ENCODE measurements around the gene NCF2.
A peak's percentile ranks its signal among the peaks of the same experiment; 100 is the strongest.

The NCF2 gene

GRCh38 chr1:183582021-183582713 is 8.1 kb downstream of the NCF2 start:
- DNase-seq, result no peak

GRCh38 chr1:183580281-183580682 is 10.0 kb downstream of the NCF2 start:
- peak; percentile 71 for DNase-seq

- no peak for DNase-seq
Measured at GRCh38 chr1:183578856-183579255, 11.4 kb downstream of the NCF2 start.

- DNase-seq, result no peak
Measured at GRCh38 chr1:183577897-183578465, 12.3 kb downstream of the NCF2 start.

- DNase-seq, result no peak
Measured at GRCh38 chr1:183576537-183576936, 13.7 kb downstream of the NCF2 start.

- no peak for DNase-seq
Measured at GRCh38 chr1:183575606-183576005, 14.7 kb downstream of the NCF2 start.

- DNase-seq, result no peak
Measured at GRCh38 chr1:183572721-183573120, 17.5 kb downstream of the NCF2 start.

GRCh38 chr1:183571678-183572268 is 18.5 kb downstream of the NCF2 start:
- DNase-seq, result no peak

- no peak for DNase-seq
Measured at GRCh38 chr1:183570451-183570850, 19.8 kb downstream of the NCF2 start.

- DNase-seq, result no peak
Measured at GRCh38 chr1:183569801-183570200, 20.5 kb downstream of the NCF2 start.

- DNase-seq, result no peak
Measured at GRCh38 chr1:183569141-183569540, 21.1 kb downstream of the NCF2 start.

GRCh38 chr1:183568176-183569021 is 21.9 kb downstream of the NCF2 start:
- peak; percentile 87 for DNase-seq

- peak; percentile 34 for DNase-seq
Measured at GRCh38 chr1:183567584-183567983, 22.7 kb downstream of the NCF2 start.

- no peak for DNase-seq
Measured at GRCh38 chr1:183566026-183566425, 24.2 kb downstream of the NCF2 start.

- DNase-seq, result no peak
Measured at GRCh38 chr1:183565261-183565660, 25.0 kb downstream of the NCF2 start.

- no peak for DNase-seq
Measured at GRCh38 chr1:183562701-183563100, 27.6 kb downstream of the NCF2 start.

- DNase-seq, result no peak
Measured at GRCh38 chr1:183559061-183559460, 31.2 kb downstream of the NCF2 start.

- DNase-seq, result no peak
Measured at GRCh38 chr1:183554577-183554976, 35.7 kb downstream of the NCF2 start.

GRCh38 chr1:183553764-183554163 is 36.5 kb downstream of the NCF2 start:
- no peak for DNase-seq

GRCh38 chr1:183553331-183553730 is 36.9 kb downstream of the NCF2 start:
- no peak for DNase-seq

- DNase-seq, result no peak
Measured at GRCh38 chr1:183552891-183553290, 37.4 kb downstream of the NCF2 start.

GRCh38 chr1:183552441-183552840 is 37.8 kb downstream of the NCF2 start:
- DNase-seq, result no peak

- no peak for DNase-seq
Measured at GRCh38 chr1:183551924-183552323, 38.3 kb downstream of the NCF2 start.

- DNase-seq, result no peak
Measured at GRCh38 chr1:183550915-183551314, 39.3 kb downstream of the NCF2 start.
